Measurements from ENCODE around the gene MKS1.

MKS1 gene

GRCh38 chr17:58191241-58191896 is 27.7 kb downstream of the MKS1 start:
- no peaks in the 10 kb centered on the region for H3K9me3 ChIP-seq (ENCODE audit: control insufficient read depth, insufficient read depth, low read depth, low read length)
- H3K4me1 ChIP-seq (ENCODE audit: control insufficient read depth, insufficient read depth, low read length) = no peaks in the 10 kb centered on the region
- no peak overlapping the region for H3K4me3 ChIP-seq (ENCODE audit: low read depth, low read length)
- H3K27ac ChIP-seq (ENCODE audit: extremely low read depth, low read depth, low read length) = no peak overlapping the region
- H3K36me3 ChIP-seq (ENCODE audit: control insufficient read depth in 2 of 2, insufficient read depth in 1 of 2, low read length in 2 of 2) = no peaks in the 10 kb centered on the region
- CTCF ChIA-PET = interaction anchor here (3.2 kb wide), 1 partner anchor 9 kb away, joined by 24 read pairs; no protein-coding TSS in a partner anchor
- POLR2A ChIA-PET = no interaction called here
- no peak for TF ChIP-seq ZNF513 (tag by site-specific recombination; IDR thresholded peaks at IDR 0.05)
- no peak for TF ChIP-seq GLI4 (tag by site-specific recombination; IDR thresholded peaks at IDR 0.05)
- no peak for TF ChIP-seq PRDM4 (tag by site-specific recombination; IDR thresholded peaks at IDR 0.05)
- peak; percentile 68; the same call in 1 of the 2 replicates for TF ChIP-seq ZNF341 (tag by site-specific recombination; IDR thresholded peaks at IDR 0.05; ENCODE audit: low read depth)
- TF ChIP-seq ZNF248 (tag by site-specific recombination; IDR thresholded peaks at IDR 0.05) = no peak
- TF ChIP-seq ZNF654 (tag by site-specific recombination; IDR thresholded peaks at IDR 0.05; ENCODE audit: low read depth) = no peak
- no peak for TF ChIP-seq PRDM1 (tag by site-specific recombination; IDR thresholded peaks at IDR 0.05)
- no peak for TF ChIP-seq ZNF354C (tag by site-specific recombination; IDR thresholded peaks at IDR 0.05; ENCODE audit: borderline replicate concordance, low read depth)
- TF ChIP-seq OSR2 (tag by site-specific recombination; IDR thresholded peaks at IDR 0.05) = no peak
- TF ChIP-seq ZNF518A (tag by site-specific recombination; conservative IDR thresholded peaks at IDR 0.05; ENCODE audit: low read depth) = no peak
- TF ChIP-seq ZNF530 (tag by site-specific recombination; IDR thresholded peaks at IDR 0.05; ENCODE audit: low read depth) = no peak
- TF ChIP-seq ZNF292 (tag by site-specific recombination; IDR thresholded peaks at IDR 0.05; ENCODE audit: borderline replicate concordance, low read depth) = no peak
- TF ChIP-seq ZNF223 (tag by site-specific recombination; IDR thresholded peaks at IDR 0.05) = no peak
- no peak for TF ChIP-seq ZNF558 (tag by site-specific recombination; IDR thresholded peaks at IDR 0.05)
- TF ChIP-seq, protein P1, sequence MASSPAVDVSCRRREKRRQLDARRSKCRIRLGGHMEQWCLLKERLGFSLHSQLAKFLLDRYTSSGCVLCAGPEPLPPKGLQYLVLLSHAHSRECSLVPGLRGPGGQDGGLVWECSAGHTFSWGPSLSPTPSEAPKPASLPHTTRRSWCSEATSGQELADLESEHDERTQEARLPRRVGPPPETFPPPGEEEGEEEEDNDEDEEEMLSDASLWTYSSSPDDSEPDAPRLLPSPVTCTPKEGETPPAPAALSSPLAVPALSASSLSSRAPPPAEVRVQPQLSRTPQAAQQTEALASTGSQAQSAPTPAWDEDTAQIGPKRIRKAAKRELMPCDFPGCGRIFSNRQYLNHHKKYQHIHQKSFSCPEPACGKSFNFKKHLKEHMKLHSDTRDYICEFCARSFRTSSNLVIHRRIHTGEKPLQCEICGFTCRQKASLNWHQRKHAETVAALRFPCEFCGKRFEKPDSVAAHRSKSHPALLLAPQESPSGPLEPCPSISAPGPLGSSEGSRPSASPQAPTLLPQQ (tag by site-specific recombination; IDR thresholded peaks at IDR 0.05) = peak; percentile 78
- no peak for TF ChIP-seq ZNF335 (tag by site-specific recombination; conservative IDR thresholded peaks at IDR 0.05)
- no peak for TF ChIP-seq TRIM28 (IDR thresholded peaks at IDR 0.05; ENCODE audit: borderline replicate concordance, low read length)
- no peak for TF ChIP-seq ZNF10 (tag by site-specific recombination; IDR thresholded peaks at IDR 0.05)
- TF ChIP-seq, protein P2, sequence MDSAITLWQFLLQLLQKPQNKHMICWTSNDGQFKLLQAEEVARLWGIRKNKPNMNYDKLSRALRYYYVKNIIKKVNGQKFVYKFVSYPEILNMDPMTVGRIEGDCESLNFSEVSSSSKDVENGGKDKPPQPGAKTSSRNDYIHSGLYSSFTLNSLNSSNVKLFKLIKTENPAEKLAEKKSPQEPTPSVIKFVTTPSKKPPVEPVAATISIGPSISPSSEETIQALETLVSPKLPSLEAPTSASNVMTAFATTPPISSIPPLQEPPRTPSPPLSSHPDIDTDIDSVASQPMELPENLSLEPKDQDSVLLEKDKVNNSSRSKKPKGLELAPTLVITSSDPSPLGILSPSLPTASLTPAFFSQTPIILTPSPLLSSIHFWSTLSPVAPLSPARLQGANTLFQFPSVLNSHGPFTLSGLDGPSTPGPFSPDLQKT (IDR thresholded peaks at IDR 0.05; ENCODE audit: borderline replicate concordance, low read depth, low read length) = no peak
- TF ChIP-seq ZNF302 (tag by site-specific recombination; IDR thresholded peaks at IDR 0.05; ENCODE audit: low read depth) = no peak
- no peak for TF ChIP-seq ZNF521 (tag by site-specific recombination; IDR thresholded peaks at IDR 0.05)
- no peak for TF ChIP-seq ZNF112 (tag by site-specific recombination; IDR thresholded peaks at IDR 0.05)
- no peak for TF ChIP-seq ZNF580 (tag by site-specific recombination; IDR thresholded peaks at IDR 0.05)
- peak; percentile 57; the same call in 1 of the 2 replicates for TF ChIP-seq ZFHX2 (tag by site-specific recombination; conservative IDR thresholded peaks at IDR 0.05)
- no peak for TF ChIP-seq ZNF426 (tag by site-specific recombination; IDR thresholded peaks at IDR 0.05)
- TF ChIP-seq EGR2 (tag by site-specific recombination; IDR thresholded peaks at IDR 0.05; ENCODE audit: low read depth) = peak; percentile 26; the same call in 1 of the 2 replicates
- no peak for TF ChIP-seq ZNF785 (tag by site-specific recombination; IDR thresholded peaks at IDR 0.05)

All from HEK293 (cell line).